Activated CD4-positive, alpha-beta T cell treated with anti-CD3 and anti-CD28 coated beads, Interleukin-2, Interleukin-4, amounts not matched to agents 100 ng/mL and 50 ng/mL, durations not matched to agents 16 hours and 8 hours (primary cell): ENCODE data around the gene RAPGEF2.
A peak's percentile ranks its signal among the peaks of the same experiment; 100 is the strongest.

Experiments used
- DNase-seq: peaks from one replicate; pipeline ENCODE4 v3.0.0-alpha.2; 2020; ENCODE audit warnings: low spot score

Gene RAPGEF2

GRCh38 chr4:159319027-159319426 lies 216.1 kb downstream of the RAPGEF2 start:
- DNase-seq = no peak

GRCh38 chr4:159326480-159326879 lies 223.6 kb downstream of the RAPGEF2 start:
- DNase-seq = no peak

- DNase-seq = no peak
Observed at GRCh38 chr4:159328766-159329165, 225.9 kb downstream of the RAPGEF2 start.

- DNase-seq = no peak
Observed at GRCh38 chr4:159334461-159334860, 231.6 kb downstream of the RAPGEF2 start.

- DNase-seq = no peak
Observed at GRCh38 chr4:159337041-159337440, 234.2 kb downstream of the RAPGEF2 start.

- DNase-seq = no peak
Observed at GRCh38 chr4:159341522-159341921, 238.6 kb downstream of the RAPGEF2 start.

GRCh38 chr4:159342374-159342773 lies 239.5 kb downstream of the RAPGEF2 start:
- no peak for DNase-seq

GRCh38 chr4:159343116-159343515 lies 240.2 kb downstream of the RAPGEF2 start:
- DNase-seq = no peak

- no peak for DNase-seq
Observed at GRCh38 chr4:159344877-159345276, 242.0 kb downstream of the RAPGEF2 start.

- no peak for DNase-seq
Observed at GRCh38 chr4:159346681-159347080, 243.8 kb downstream of the RAPGEF2 start.

- DNase-seq = no peak
Observed at GRCh38 chr4:159347813-159348212, 244.9 kb downstream of the RAPGEF2 start.

GRCh38 chr4:159349332-159349731 lies 246.5 kb downstream of the RAPGEF2 start:
- no peak for DNase-seq

GRCh38 chr4:159352609-159353008 lies 249.7 kb downstream of the RAPGEF2 start:
- no peak for DNase-seq

GRCh38 chr4:159353422-159354116 lies 250.7 kb downstream of the RAPGEF2 start:
- no peak for DNase-seq

- no peak for DNase-seq
Observed at GRCh38 chr4:159355466-159355865, 252.6 kb downstream of the RAPGEF2 start.

- DNase-seq = no peak
Observed at GRCh38 chr4:159357350-159357749, 254.5 kb downstream of the RAPGEF2 start.

- no peak for DNase-seq
Observed at GRCh38 chr4:159358226-159358625, 255.3 kb downstream of the RAPGEF2 start.

GRCh38 chr4:159360549-159360948 lies 257.7 kb downstream of the RAPGEF2 start:
- no peak for DNase-seq

GRCh38 chr4:159363361-159363760 lies 260.5 kb downstream of the RAPGEF2 start:
- DNase-seq = no peak

GRCh38 chr4:159366966-159367780 lies 264.3 kb downstream of the RAPGEF2 start:
- DNase-seq = no peak

- DNase-seq = no peak
Observed at GRCh38 chr4:159367781-159368080, 264.9 kb downstream of the RAPGEF2 start.

GRCh38 chr4:159368320-159368719 lies 265.4 kb downstream of the RAPGEF2 start:
- DNase-seq = no peak

- DNase-seq = no peak
Observed at GRCh38 chr4:159369256-159369655, 266.4 kb downstream of the RAPGEF2 start.

GRCh38 chr4:159370286-159370685 lies 267.4 kb downstream of the RAPGEF2 start:
- DNase-seq = peak; percentile 29
